IPS-18c (cell line): ENCODE measurements around the gene GJA3.

Experiments
- H3K4me3 ChIP-seq: 2 replicates; pipeline ENCODE4 v1.7.0; 2013; ENCODE audit warnings: low read depth, mild to moderate bottlenecking, low read length, moderate library complexity; ENCODE audit not compliant: insufficient read depth
- H3K9me3 ChIP-seq: one replicate; pipeline ENCODE4 v1.6.1; 2013; ENCODE audit warnings: mild to moderate bottlenecking, low read length, moderate library complexity; ENCODE audit not compliant: control insufficient read depth, insufficient read depth

Gene GJA3

GRCh38 chr13:20141238-20142022, 19.4 kb downstream of the GJA3 start:
- no peak overlapping the region for H3K4me3 ChIP-seq

GRCh38 chr13:20140487-20140886, 20.4 kb downstream of the GJA3 start:
- Histone ChIP-seq H3K4me3 (no peak overlapping the region), H3K9me3 (no peaks in the 10 kb centered on the region)

More at GRCh38 chr13:20141238-20142022, 19.4 kb downstream of the GJA3 start:
- no peaks in the 10 kb centered on the region for H3K9me3 ChIP-seq

GRCh38 chr13:20137875-20138274, 23.0 kb downstream of the GJA3 start:
- no peak overlapping the region for H3K4me3 ChIP-seq
- H3K9me3 ChIP-seq, result no peaks in the 10 kb centered on the region

GRCh38 chr13:20136781-20137703, 23.8 kb downstream of the GJA3 start:
- Histone ChIP-seq H3K4me3 (no peak overlapping the region), H3K9me3 (no peaks in the 10 kb centered on the region)

GRCh38 chr13:20134732-20135131, 26.1 kb downstream of the GJA3 start:
- Histone ChIP-seq H3K4me3 (no peak overlapping the region), H3K9me3 (no peaks in the 10 kb centered on the region)

GRCh38 chr13:20132052-20132634, 28.7 kb downstream of the GJA3 start:
- Histone ChIP-seq H3K9me3 (no peaks in the 10 kb centered on the region), H3K4me3 (no peak overlapping the region)

GRCh38 chr13:20131057-20131832, 29.6 kb downstream of the GJA3 start:
- Histone ChIP-seq H3K9me3 (no peaks in the 10 kb centered on the region), H3K4me3 (no peak overlapping the region)

- Histone ChIP-seq H3K9me3 (no peaks in the 10 kb centered on the region), H3K4me3 (no peak overlapping the region)
Observed at GRCh38 chr13:20130652-20131051, 30.2 kb downstream of the GJA3 start.

- no peaks in the 10 kb centered on the region for H3K9me3 ChIP-seq
Observed at GRCh38 chr13:20130012-20130411, 30.8 kb downstream of the GJA3 start.

GRCh38 chr13:20129076-20129475, 31.8 kb downstream of the GJA3 start:
- no peaks in the 10 kb centered on the region for H3K9me3 ChIP-seq
- no peak overlapping the region; the same call in 1 of the 2 replicates for H3K4me3 ChIP-seq

More at GRCh38 chr13:20130012-20130411, 30.8 kb downstream of the GJA3 start:
- H3K4me3 ChIP-seq, result no peak overlapping the region

- no peaks in the 10 kb centered on the region for H3K9me3 ChIP-seq
- H3K4me3 ChIP-seq, result peak overlapping the region; percentile 68
Observed at GRCh38 chr13:20128459-20128931, 32.4 kb downstream of the GJA3 start.

- peak overlapping the region; percentile 68 for H3K4me3 ChIP-seq
- H3K9me3 ChIP-seq, result no peaks in the 10 kb centered on the region
Observed at GRCh38 chr13:20127562-20128458, 33.0 kb downstream of the GJA3 start.

- Histone ChIP-seq H3K4me3 (peak overlapping the region; percentile 68), H3K9me3 (no peaks in the 10 kb centered on the region)
Observed at GRCh38 chr13:20127262-20127561, 33.6 kb downstream of the GJA3 start.

- H3K9me3 ChIP-seq, result no peaks in the 10 kb centered on the region
- H3K4me3 ChIP-seq, result no peak overlapping the region
Observed at GRCh38 chr13:20126541-20127261, 34.2 kb downstream of the GJA3 start.

GRCh38 chr13:20125783-20126165, 35.1 kb downstream of the GJA3 start:
- Histone ChIP-seq H3K4me3 (no peak overlapping the region), H3K9me3 (no peaks in the 10 kb centered on the region)
